HG03520 (cell line): ENCODE measurements around the gene RBBP4.
"Not testable (repeated sequence)": the region's sequence is repeated elsewhere in the genome, so short reads cannot be mapped to it uniquely, and the experiment has no call there.

ENCODE experiments used
- ATAC-seq: cut with Tn5 transposase; IDR thresholded peaks from one replicate; pipeline ENCODE4 v1.9.1; 2021; ENCODE audit warnings: mild to moderate bottlenecking, moderate library complexity; ENCODE audit not compliant: unreplicated experiment

RBBP4 gene

GRCh38 chr1:32650752-32651460 lies at the start of gene RBBP4:
Gene RBBP4, plus strand, starts transcription at chr1:32651208. Its CDS starts 99 bp downstream, at chr1:32651307.
- ATAC-seq = peak; percentile 71

GRCh38 chr1:32605711-32606424 lies 45.1 kb upstream of the RBBP4 start:
- ATAC-seq = no peak

DNA sequence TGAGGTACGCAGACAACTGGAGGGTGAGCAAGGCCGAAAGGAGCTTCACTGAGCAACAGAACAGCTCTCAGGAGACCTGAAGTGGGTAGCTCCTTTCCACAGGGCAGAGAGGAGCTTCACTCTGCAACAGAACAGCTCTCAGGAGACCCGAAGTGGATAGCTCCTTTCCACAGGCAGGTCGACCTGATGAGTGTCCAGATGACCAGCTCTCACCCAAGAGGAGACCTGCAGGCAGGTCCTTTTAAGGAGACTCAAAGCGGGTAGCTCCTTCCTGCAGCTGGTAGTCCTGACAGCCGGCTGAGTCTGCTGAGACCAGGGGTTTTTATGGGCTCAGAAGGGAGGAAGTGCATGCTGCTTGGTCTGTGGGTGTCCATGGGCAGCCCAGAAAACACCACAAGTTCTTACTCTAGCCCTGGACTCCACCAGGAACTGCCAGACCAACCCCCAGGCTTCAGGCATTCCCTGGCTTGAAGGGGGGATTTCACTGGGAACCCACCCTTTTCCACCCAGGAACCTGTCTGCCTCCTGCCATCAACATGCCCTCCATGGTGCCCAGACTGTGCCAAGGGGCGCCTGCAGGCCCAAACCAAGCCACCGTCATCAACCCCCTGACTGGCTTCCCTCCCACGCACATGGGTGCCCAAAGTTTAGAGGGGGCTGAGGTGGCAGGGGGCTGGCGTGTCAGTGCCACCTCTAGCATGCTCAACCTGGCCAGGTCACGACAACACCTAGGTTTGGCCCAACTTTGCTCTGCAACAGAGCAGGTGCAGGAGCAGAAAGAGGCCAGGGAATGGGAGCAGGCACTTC lies 44.2 kb upstream of the RBBP4 start:
- no peak for ATAC-seq

DNA sequence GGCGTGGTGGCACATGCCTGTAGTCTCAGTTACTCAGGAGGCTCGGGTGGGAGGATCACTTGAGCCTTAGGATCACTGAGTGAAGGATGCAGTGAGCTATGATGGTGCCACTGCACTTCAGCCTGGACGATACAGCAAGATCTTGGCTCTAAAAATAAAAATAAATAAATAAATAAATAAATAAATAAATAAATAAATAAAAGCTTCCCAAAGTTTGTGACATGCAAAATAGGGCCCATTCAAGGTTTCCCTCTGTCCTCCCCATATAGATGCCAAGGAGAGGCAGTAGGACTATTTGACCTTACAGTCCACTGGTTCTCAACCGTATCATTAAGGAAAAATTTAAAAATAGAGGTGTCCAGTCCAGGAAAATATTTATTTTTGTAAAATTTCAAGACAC lies 41.8 kb upstream of the RBBP4 start:
- ATAC-seq = no peak

DNA sequence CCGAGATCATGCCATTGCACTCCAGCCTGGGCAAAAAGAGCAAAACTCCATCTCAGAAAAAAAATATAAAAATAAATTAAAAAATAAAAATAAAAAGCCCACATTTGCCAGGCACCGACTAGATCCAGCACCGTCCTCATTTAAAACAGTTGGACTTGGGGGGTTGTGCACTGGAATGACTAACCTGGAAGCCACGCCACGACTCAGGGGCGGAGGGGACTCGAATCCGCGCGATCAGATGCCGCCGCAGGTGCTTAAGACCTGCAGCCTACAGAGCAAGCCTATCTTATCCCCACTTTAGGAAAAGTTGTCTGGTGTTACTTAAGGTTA lies 39.2 kb upstream of the RBBP4 start:
- no peak for ATAC-seq

DNA sequence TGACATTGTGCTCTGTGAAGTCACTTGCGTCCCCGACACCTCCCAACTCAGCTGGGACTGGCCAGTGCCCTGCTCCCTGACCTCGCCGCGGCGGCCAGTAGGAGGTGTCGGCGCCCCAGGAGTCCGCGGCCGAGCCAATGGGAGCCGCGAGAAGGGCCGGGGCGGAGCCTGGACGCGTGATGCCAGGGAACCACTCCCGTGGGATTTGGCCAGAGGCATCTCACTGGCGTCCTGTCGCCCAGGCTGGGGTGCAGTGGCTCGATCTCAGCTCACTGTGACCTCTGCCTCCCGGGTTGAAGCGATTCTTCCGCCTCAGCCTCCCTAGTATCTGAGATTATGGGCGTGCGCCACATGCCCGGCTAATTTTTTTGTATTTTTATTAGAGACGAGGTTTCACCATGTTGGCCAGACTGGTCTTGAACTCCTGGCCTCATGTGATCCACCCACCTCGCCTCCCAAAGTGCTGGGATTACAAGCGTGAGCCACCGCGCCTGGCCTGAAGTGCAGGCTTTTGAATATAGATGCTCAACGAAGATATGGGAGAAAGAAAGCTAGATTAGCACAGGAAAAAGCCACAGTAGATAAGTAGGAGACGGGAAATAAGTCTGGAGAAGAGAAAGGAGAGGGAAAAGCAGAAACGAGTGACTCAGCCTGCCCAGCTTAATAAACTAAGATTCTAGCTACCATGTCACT lies 38.7 kb upstream of the RBBP4 start:
- ATAC-seq = no peak

GRCh38 chr1:32613472-32613871 lies 37.5 kb upstream of the RBBP4 start:
- no peak for ATAC-seq

GRCh38 chr1:32618673-32619221 lies 32.3 kb upstream of the RBBP4 start:
- ATAC-seq = no peak

- no peak for ATAC-seq
Measured at GRCh38 chr1:32619701-32620485, 31.1 kb upstream of the RBBP4 start.

GRCh38 chr1:32622205-32622604 lies 28.8 kb upstream of the RBBP4 start:
- ATAC-seq = no peak

DNA sequence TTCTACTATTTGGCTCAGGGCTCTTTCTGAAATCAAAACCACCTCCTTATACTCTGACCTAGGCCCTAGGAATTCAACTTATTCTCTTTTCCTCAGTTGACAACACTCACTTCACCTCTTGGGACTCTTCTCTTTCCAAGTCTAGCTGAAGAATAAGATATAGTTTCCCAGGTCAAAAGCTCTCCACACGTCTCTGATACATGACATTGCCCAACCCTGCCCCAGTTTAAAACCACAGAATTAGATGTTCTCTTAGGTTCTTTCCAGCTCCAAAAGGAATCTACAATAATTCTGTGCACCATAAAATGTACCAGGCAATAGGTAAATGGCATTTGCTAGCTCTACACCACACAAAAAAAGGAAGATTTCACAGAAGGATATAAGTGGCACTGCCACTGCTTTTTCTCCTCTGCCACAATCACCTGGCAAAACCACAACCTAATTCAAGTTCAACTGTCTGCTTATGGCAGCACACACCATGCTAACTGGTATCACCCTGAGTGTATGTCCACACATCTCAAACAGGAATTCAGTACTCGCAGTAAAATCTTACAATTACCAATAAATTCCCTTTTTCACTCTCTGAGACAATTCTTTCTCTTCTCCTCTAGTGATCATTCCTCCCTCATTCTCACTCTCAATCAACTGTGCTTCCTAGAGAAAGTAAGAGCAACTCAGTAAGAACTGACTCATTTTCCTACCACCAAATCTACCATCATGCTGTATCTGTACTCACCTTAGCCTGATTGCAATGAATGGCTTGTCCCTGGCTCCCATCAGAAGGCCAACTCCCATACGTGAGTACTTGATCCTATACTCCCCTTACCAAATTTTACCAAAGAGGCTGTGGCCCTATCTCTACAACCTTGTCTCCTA lies 28.0 kb upstream of the RBBP4 start:
- ATAC-seq = no peak

DNA sequence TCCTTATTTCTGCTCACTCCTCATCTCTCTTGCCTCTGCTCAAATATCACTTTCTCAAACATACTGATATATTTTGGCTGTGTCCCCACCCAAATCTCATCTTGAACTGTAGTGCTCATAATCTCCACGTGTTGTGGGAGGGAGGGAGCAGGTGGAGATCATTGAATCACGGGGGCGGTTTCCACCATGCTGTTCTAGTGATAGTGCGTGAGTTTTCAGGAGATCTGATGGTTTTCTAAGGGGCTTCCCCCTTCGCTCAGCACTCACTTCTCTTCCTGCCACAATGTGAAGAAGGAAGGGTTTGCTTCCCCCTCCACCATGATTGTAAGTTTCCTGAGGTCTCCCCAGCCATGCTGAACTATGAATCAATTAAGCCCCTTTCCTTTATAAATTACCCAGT lies 27.2 kb upstream of the RBBP4 start:
- ATAC-seq = no peak

- ATAC-seq = no peak
Measured at GRCh38 chr1:32626176-32626575, 24.8 kb upstream of the RBBP4 start.

DNA sequence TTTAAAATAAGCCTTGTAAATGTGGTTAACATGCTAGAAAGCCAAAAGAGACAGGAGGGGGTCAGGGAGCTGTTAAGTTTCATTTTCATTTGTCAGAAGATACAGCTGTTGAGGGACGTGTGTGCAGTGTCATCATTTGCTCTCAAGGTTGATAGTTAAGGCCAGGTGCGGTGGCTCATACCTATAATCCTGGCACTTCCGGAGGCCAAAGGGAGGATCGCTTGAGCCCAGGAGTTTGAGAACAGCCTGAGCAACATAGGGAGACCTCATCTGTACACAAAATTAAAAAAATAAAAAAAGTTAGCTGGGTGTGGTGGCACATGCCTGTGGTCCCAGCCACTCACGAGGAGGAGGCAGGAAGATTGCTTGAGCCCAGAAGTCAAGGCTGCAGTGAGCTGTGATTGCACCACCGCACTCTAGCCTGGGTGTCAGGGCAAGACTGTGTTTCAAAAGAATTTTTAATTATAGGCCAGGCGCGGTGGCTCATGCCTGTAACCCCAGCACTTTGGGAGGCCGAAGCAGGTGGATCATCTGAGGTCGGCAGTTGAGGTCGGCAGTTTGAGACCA lies 23.3 kb upstream of the RBBP4 start:
- no peak for ATAC-seq

DNA sequence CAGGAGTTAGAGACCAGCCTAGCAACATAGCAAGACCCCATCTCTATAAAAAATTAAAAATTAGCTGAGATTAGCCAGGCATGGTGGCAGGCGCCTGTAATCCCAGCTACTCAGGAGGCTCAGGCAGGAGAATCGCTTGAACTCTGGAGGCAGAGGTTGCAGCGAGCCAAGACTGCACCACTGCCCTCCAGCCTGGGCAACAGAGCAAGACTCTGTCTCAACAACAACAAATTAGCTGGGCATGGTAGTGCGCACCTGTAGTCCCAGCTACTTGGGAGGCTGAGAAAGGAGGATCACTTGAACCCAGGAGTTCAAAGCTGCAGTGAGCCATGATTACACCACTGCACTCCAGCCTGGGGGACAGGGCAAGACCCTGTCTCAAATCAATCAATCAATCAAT lies 20.8 kb upstream of the RBBP4 start:
- not testable (repeated sequence) for ATAC-seq

DNA sequence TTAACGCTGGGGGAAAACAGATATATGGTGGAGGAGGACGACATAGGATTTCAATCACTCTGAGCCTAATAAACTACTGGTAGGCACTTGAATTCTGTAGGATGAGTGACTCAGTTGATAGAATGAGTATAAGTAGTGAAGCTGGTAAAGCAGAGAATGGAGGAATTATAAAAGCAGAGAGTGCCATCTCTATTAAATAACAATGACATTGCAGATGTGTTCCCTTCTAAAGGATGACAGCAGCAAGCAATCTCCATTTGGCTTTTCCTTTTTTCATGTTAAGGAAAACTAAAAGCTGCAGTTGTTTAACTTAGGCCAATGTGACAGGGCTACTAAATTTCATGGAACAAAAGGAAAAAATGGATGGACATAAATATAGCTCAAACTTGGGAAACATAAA lies 18.2 kb upstream of the RBBP4 start:
- no peak for ATAC-seq

GRCh38 chr1:32635508-32636277 lies 15.3 kb upstream of the RBBP4 start:
- no peak for ATAC-seq
